ENCODE data around the gene IQCH.

GRCh38 chr15:67543348-67543718 is 288.7 kb downstream of the IQCH start:
- TF ChIP-seq CTCF (conservative IDR thresholded peaks at IDR 0.05 in 1 of 2, IDR thresholded peaks at IDR 0.05 in 1 of 2; ENCODE audit: extremely low read depth in 1 of 2, insufficient read depth in 1 of 2, low read depth in 1 of 2, low read length in 2 of 2): no peak
- TF ChIP-seq EZH2 (IDR thresholded peaks at IDR 0.05; ENCODE audit: borderline replicate concordance, low read length): no peak

All from mammary epithelial cell (primary cell).